WTC11 (cell line): ENCODE results near the gene USP2. TPM values are rescaled to one million over a fixed set of nuclear protein-coding genes. Genes with fewer than 3 reads are reported as not detected.

ENCODE experiments used
- ATAC-seq: fragments of 200-7000 bp; cut with Tn5 transposase; 2 replicates; pipeline ENCODE4 v1.10.0; 2021; ENCODE audit warnings: mild to moderate bottlenecking, moderate library complexity
- CTCF ChIA-PET: fragments of 300-600 bp; sonication (Branson Sonifier 250); formaldehyde crosslinking; loops from one replicate; lab custom pipeline; 2021; ENCODE audit warnings: antibody characterized with exemption; lab: Charles Lee
- POLR2A ChIA-PET: fragments of 350-600 bp; sonication (Branson Sonifier 250); formaldehyde crosslinking; loops from one replicate; lab custom pipeline; 2021; ENCODE audit warnings: antibody characterized with exemption; lab: Charles Lee
- DNase-seq: peaks from one replicate; pipeline ENCODE4 v3.0.0; 2021; ENCODE audit warnings: low spot score
- H3K27ac Mint-ChIP-seq: 2 replicates; pipeline ENCODE4 v1.8.0; 2021; ENCODE audit warnings: mixed read lengths
- H3K27me3 Mint-ChIP-seq: 2 replicates; pipeline ENCODE4 v1.8.0; 2021; ENCODE audit warnings: low read depth, mild to moderate bottlenecking, moderate library complexity, mixed read lengths
- H3K36me3 Mint-ChIP-seq: 2 replicates; pipeline ENCODE4 v1.8.0; 2021; ENCODE audit warnings: mixed read lengths
- H3K4me1 Mint-ChIP-seq: 2 replicates; pipeline ENCODE4 v1.8.0; 2022; ENCODE audit warnings: mixed read lengths
- H3K4me3 Mint-ChIP-seq: 2 replicates; pipeline ENCODE4 v1.8.0; 2021; ENCODE audit warnings: mild to moderate bottlenecking, moderate library complexity, mixed read lengths
- H3K9me3 Mint-ChIP-seq: 2 replicates; pipeline ENCODE4 v1.8.0; 2021; ENCODE audit warnings: mixed read lengths
- ATF1 ChIP-seq: sonication (generic); formaldehyde crosslinking; IDR thresholded peaks from 2 replicates; pipeline ENCODE4 v1.8.1; 2023; ENCODE audit warnings: mild to moderate bottlenecking, moderate library complexity, missing genetic modification reagents
- CBFB ChIP-seq: sonication (generic); formaldehyde crosslinking; IDR thresholded peaks from 2 replicates; pipeline ENCODE4 v1.8.1; 2022; ENCODE audit warnings: mild to moderate bottlenecking, low read depth, missing genetic modification reagents
- GABPB1 ChIP-seq: sonication (generic); formaldehyde crosslinking; IDR thresholded peaks from 2 replicates; pipeline ENCODE4 v1.8.1; 2023; ENCODE audit warnings: mild to moderate bottlenecking, missing genetic modification reagents
- JAZF1 ChIP-seq: fragments of 250-450 bp; sonication (Bioruptor Pico); IDR thresholded peaks from 2 replicates; pipeline ENCODE4 v1.9.0; 2021; ENCODE audit warnings: moderate library complexity, mild to moderate bottlenecking, inconsistent platforms
- KAT7 ChIP-seq: sonication (generic); formaldehyde crosslinking; IDR thresholded peaks from 2 replicates; pipeline ENCODE4 v1.8.1; 2023; ENCODE audit warnings: missing genetic modification reagents, mild to moderate bottlenecking, borderline replicate concordance
- MXD4 ChIP-seq: fragments of 250-450 bp; sonication (Bioruptor Pico); IDR thresholded peaks from 2 replicates; pipeline ENCODE4 v1.8.0; 2021; ENCODE audit warnings: mild to moderate bottlenecking, moderate library complexity, borderline replicate concordance
- MYBL2 ChIP-seq: sonication (generic); formaldehyde crosslinking; IDR thresholded peaks from 2 replicates; pipeline ENCODE4 v1.8.1; 2023; ENCODE audit warnings: mild to moderate bottlenecking, moderate library complexity, missing genetic modification reagents
- total RNA-seq: library from RNA; stranded (reverse); gene quantifications from 3 replicates; pipeline ENCODE4 v1.2.3, GENCODE V29; 2021
- TF ChIP-seq, protein P1 (sequence below): fragments of 250-450 bp; sonication (Bioruptor Pico); IDR thresholded peaks from 2 replicates; pipeline ENCODE4 v2.1.2; 2022; ENCODE audit warnings: mild to moderate bottlenecking, moderate library complexity
- TF ChIP-seq, protein P2 (sequence below): sonication (generic); formaldehyde crosslinking; IDR thresholded peaks from 2 replicates; pipeline ENCODE4 v1.8.1; 2022; ENCODE audit warnings: low read depth, missing genetic modification reagents, borderline replicate concordance
- TF ChIP-seq, protein P3 (sequence below): sonication (generic); formaldehyde crosslinking; IDR thresholded peaks from 2 replicates; pipeline ENCODE4 v1.8.1; 2022; ENCODE audit warnings: mild to moderate bottlenecking, moderate library complexity, missing genetic modification reagents
- TF ChIP-seq, protein P4 (sequence below): sonication (generic); formaldehyde crosslinking; IDR thresholded peaks from 2 replicates; pipeline ENCODE4 v1.8.0; 2022; ENCODE audit warnings: missing genetic modification reagents
- TF ChIP-seq, protein P5 (sequence below): fragments of 250-450 bp; sonication (Bioruptor Pico); IDR thresholded peaks from 2 replicates; pipeline ENCODE4 v1.9.0; 2021; ENCODE audit warnings: mild to moderate bottlenecking, borderline replicate concordance
- TF ChIP-seq, protein P6 (sequence below): sonication (generic); formaldehyde crosslinking; IDR thresholded peaks from 2 replicates; pipeline ENCODE4 v1.8.1; 2022; ENCODE audit warnings: mild to moderate bottlenecking, missing genetic modification reagents, moderate library complexity, borderline replicate concordance
- TF ChIP-seq, protein P7 (sequence below): sonication (generic); formaldehyde crosslinking; IDR thresholded peaks from 2 replicates; pipeline ENCODE4 v1.8.1; 2023; ENCODE audit warnings: mild to moderate bottlenecking, missing genetic modification reagents
- TF ChIP-seq, protein P8 (sequence below): sonication (generic); formaldehyde crosslinking; IDR thresholded peaks from 2 replicates; pipeline ENCODE4 v1.8.1; 2023; ENCODE audit warnings: mild to moderate bottlenecking, moderate library complexity, missing genetic modification reagents
- TF ChIP-seq, protein P9 (sequence below): fragments of 250-450 bp; sonication (Bioruptor Pico); conservative IDR thresholded peaks from 2 replicates; pipeline ENCODE4 v1.9.0; 2021; ENCODE audit warnings: mild to moderate bottlenecking

USP2 gene
- total RNA-seq, 1 experiment from 2014 or later: 8.0 TPM

DNA sequence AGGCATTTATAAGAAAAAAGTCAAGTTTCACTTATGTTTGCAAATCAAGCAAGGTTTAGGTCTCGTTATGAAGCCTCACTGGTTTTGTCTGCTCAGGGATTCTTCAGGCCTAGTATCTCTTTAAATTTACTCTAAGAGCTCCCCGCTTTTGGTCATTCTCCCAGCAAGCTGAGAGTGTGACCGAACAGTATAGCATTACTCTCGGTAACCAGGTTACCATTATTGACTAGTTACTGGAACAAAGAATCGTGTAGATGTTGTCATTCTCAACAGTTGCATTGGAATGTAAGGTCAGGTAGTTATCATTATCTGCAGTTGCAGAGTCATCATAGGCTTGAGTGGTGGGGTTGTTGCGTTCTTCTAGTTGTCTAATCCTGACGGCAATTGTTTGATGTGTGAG is 9.8 kb upstream of the USP2 start:
- H3K27me3 Mint-ChIP-seq: no peaks in the 10 kb centered on the region
- H3K4me1 Mint-ChIP-seq: peaks cover 6% of the 10 kb centered on the region
- H3K4me3 Mint-ChIP-seq: no peak overlapping the region
- H3K27ac Mint-ChIP-seq: no peak overlapping the region
- ChIA-PET CTCF (interaction anchor here (0.9 to 1.2 kb wide), 2 partner anchors 53 to 84 kb away, joined by 3 to 7 read pairs; no protein-coding TSS in a partner anchor), POLR2A (no interaction called here)
- H3K36me3 Mint-ChIP-seq: no peaks in the 10 kb centered on the region
- ATAC-seq (no peak), DNase-seq (no peak)
- no peaks in the 10 kb centered on the region for H3K9me3 Mint-ChIP-seq
- TF ChIP-seq KAT7 (CRISPR knock-in tag) (no peak), GABPB1 (CRISPR knock-in tag) (no peak), MXD4 (CRISPR knock-in tag) (no peak), CBFB (CRISPR knock-in tag) (no peak), ATF1 (CRISPR knock-in tag) (no peak), JAZF1 (CRISPR knock-in tag) (no peak), MYBL2 (CRISPR knock-in tag) (no peak)
- TF ChIP-seq, protein P1, sequence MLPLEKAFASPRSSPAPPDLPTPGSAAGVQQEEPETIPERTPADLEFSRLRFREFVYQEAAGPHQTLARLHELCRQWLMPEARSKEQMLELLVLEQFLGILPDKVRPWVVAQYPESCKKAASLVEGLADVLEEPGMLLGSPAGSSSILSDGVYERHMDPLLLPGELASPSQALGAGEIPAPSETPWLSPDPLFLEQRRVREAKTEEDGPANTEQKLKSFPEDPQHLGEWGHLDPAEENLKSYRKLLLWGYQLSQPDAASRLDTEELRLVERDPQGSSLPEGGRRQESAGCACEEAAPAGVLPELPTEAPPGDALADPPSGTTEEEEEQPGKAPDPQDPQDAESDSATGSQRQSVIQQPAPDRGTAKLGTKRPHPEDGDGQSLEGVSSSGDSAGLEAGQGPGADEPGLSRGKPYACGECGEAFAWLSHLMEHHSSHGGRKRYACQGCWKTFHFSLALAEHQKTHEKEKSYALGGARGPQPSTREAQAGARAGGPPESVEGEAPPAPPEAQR (CRISPR knock-in tag): no peak
- TF ChIP-seq, protein P2, sequence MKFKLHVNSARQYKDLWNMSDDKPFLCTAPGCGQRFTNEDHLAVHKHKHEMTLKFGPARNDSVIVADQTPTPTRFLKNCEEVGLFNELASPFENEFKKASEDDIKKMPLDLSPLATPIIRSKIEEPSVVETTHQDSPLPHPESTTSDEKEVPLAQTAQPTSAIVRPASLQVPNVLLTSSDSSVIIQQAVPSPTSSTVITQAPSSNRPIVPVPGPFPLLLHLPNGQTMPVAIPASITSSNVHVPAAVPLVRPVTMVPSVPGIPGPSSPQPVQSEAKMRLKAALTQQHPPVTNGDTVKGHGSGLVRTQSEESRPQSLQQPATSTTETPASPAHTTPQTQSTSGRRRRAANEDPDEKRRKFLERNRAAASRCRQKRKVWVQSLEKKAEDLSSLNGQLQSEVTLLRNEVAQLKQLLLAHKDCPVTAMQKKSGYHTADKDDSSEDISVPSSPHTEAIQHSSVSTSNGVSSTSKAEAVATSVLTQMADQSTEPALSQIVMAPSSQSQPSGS (CRISPR knock-in tag): no peak
- TF ChIP-seq, protein P3, sequence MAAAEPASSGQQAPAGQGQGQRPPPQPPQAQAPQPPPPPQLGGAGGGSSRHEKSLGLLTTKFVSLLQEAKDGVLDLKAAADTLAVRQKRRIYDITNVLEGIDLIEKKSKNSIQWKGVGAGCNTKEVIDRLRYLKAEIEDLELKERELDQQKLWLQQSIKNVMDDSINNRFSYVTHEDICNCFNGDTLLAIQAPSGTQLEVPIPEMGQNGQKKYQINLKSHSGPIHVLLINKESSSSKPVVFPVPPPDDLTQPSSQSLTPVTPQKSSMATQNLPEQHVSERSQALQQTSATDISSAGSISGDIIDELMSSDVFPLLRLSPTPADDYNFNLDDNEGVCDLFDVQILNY (CRISPR knock-in tag): no peak
- TF ChIP-seq, protein P4, sequence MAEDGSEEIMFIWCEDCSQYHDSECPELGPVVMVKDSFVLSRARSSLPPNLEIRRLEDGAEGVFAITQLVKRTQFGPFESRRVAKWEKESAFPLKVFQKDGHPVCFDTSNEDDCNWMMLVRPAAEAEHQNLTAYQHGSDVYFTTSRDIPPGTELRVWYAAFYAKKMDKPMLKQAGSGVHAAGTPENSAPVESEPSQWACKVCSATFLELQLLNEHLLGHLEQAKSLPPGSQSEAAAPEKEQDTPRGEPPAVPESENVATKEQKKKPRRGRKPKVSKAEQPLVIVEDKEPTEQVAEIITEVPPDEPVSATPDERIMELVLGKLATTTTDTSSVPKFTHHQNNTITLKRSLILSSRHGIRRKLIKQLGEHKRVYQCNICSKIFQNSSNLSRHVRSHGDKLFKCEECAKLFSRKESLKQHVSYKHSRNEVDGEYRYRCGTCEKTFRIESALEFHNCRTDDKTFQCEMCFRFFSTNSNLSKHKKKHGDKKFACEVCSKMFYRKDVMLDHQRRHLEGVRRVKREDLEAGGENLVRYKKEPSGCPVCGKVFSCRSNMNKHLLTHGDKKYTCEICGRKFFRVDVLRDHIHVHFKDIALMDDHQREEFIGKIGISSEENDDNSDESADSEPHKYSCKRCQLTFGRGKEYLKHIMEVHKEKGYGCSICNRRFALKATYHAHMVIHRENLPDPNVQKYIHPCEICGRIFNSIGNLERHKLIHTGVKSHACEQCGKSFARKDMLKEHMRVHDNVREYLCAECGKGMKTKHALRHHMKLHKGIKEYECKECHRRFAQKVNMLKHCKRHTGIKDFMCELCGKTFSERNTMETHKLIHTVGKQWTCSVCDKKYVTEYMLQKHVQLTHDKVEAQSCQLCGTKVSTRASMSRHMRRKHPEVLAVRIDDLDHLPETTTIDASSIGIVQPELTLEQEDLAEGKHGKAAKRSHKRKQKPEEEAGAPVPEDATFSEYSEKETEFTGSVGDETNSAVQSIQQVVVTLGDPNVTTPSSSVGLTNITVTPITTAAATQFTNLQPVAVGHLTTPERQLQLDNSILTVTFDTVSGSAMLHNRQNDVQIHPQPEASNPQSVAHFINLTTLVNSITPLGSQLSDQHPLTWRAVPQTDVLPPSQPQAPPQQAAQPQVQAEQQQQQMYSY: no peak
- TF ChIP-seq, protein P5, sequence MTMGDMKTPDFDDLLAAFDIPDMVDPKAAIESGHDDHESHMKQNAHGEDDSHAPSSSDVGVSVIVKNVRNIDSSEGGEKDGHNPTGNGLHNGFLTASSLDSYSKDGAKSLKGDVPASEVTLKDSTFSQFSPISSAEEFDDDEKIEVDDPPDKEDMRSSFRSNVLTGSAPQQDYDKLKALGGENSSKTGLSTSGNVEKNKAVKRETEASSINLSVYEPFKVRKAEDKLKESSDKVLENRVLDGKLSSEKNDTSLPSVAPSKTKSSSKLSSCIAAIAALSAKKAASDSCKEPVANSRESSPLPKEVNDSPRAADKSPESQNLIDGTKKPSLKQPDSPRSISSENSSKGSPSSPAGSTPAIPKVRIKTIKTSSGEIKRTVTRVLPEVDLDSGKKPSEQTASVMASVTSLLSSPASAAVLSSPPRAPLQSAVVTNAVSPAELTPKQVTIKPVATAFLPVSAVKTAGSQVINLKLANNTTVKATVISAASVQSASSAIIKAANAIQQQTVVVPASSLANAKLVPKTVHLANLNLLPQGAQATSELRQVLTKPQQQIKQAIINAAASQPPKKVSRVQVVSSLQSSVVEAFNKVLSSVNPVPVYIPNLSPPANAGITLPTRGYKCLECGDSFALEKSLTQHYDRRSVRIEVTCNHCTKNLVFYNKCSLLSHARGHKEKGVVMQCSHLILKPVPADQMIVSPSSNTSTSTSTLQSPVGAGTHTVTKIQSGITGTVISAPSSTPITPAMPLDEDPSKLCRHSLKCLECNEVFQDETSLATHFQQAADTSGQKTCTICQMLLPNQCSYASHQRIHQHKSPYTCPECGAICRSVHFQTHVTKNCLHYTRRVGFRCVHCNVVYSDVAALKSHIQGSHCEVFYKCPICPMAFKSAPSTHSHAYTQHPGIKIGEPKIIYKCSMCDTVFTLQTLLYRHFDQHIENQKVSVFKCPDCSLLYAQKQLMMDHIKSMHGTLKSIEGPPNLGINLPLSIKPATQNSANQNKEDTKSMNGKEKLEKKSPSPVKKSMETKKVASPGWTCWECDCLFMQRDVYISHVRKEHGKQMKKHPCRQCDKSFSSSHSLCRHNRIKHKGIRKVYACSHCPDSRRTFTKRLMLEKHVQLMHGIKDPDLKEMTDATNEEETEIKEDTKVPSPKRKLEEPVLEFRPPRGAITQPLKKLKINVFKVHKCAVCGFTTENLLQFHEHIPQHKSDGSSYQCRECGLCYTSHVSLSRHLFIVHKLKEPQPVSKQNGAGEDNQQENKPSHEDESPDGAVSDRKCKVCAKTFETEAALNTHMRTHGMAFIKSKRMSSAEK (CRISPR knock-in tag): no peak
- TF ChIP-seq, protein P6, sequence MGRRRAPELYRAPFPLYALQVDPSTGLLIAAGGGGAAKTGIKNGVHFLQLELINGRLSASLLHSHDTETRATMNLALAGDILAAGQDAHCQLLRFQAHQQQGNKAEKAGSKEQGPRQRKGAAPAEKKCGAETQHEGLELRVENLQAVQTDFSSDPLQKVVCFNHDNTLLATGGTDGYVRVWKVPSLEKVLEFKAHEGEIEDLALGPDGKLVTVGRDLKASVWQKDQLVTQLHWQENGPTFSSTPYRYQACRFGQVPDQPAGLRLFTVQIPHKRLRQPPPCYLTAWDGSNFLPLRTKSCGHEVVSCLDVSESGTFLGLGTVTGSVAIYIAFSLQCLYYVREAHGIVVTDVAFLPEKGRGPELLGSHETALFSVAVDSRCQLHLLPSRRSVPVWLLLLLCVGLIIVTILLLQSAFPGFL (CRISPR knock-in tag): no peak
- TF ChIP-seq, protein P7, sequence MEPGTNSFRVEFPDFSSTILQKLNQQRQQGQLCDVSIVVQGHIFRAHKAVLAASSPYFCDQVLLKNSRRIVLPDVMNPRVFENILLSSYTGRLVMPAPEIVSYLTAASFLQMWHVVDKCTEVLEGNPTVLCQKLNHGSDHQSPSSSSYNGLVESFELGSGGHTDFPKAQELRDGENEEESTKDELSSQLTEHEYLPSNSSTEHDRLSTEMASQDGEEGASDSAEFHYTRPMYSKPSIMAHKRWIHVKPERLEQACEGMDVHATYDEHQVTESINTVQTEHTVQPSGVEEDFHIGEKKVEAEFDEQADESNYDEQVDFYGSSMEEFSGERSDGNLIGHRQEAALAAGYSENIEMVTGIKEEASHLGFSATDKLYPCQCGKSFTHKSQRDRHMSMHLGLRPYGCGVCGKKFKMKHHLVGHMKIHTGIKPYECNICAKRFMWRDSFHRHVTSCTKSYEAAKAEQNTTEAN (CRISPR knock-in tag): no peak
- TF ChIP-seq, protein P8, sequence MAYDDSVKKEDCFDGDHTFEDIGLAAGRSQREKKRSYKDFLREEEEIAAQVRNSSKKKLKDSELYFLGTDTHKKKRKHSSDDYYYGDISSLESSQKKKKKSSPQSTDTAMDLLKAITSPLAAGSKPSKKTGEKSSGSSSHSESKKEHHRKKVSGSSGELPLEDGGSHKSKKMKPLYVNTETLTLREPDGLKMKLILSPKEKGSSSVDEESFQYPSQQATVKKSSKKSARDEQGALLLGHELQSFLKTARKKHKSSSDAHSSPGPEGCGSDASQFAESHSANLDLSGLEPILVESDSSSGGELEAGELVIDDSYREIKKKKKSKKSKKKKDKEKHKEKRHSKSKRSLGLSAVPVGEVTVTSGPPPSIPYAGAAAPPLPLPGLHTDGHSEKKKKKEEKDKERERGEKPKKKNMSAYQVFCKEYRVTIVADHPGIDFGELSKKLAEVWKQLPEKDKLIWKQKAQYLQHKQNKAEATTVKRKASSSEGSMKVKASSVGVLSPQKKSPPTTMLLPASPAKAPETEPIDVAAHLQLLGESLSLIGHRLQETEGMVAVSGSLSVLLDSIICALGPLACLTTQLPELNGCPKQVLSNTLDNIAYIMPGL: no peak
- TF ChIP-seq, protein P9, sequence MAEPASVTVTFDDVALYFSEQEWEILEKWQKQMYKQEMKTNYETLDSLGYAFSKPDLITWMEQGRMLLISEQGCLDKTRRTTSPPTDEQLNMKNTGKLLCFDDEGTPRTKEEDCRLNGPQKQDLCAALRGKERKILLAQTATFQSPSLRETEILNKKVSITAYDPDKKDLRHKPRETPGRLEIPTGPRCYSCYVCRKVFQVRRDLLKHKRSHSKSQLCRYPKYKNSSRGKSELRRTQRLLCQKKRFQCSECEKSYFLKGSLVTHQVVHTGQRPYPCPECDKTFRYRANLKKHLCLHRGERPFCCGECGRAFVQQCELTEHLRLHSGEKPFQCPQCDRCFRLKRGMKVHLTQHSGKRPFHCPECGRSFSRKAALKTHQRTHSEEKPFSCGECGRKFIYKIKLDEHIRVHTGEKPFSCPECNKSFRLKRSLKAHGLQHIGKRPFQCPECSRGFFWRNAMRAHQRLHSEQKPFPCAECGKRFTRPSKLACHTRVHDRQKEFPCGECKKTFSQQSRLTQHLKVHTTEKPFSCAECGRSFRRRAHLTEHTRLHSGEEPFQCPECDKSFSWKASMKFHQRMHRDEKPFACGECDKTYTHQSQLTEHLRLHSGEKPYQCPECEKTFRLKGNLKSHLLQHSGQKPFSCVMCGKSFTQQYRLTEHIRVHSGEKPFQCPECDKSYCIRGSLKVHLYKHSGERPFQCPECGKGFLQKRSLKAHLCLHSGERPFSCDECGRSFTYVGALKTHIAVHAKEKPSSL (CRISPR knock-in tag): no peak
